ENCODE results near the gene ACSF3.

The ACSF3 gene

DNA sequence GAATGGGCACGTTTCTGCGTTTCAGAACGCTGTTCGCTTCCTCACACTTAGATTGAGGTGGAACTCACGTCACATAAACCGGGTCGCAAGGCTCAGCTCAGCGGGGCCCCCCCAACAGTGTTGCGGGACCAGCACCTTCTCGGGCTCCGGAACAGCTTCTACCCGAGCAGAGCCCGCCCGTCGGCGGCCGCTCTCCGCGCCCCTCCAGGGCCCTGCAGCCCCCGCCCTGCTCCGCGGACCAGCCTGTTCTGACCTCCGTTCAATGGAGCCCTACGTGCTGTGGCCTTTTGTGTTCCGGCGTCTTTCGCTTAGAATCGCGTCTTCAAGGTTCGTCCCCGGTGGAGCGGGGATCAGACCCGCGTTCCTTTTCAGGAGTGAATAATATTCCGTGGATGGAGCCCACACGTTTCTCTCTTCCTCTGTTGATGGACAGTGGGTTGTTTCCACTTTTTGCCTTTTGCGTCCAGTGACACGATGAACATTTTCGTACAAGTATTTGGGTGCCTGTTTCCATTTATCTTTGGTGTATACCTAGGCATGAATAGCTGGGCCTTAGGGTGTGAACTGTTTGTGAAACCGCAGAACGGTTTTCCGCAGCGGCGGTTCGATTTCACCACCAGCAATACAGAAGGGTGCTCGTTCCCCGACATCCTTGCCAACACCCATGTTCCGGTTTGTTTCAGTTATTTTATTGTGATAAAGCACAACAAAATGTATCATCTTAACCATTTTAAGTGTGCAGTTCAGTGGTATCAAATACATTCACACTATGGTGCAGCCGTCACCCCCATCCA is 109.0 kb downstream of the ACSF3 start:
- ChIA-PET CTCF (interaction anchor here (0.6 to 0.7 kb wide), 2 partner anchors 14 to 469 kb away, joined by 3 to 5 read pairs; partner anchors contain the start of gene ZNF778), POLR2A (interaction anchor here (0.7 kb wide), 1 partner anchor 31 kb away, joined by 3 read pairs; the partner anchor contains the start of gene CDH15)
- H3K4me1 ChIP-seq (ENCODE audit: control insufficient read depth, insufficient read depth, low read length): no peaks in the 10 kb centered on the region
- no peak overlapping the region for H3K4me3 ChIP-seq (ENCODE audit: low read depth, low read length)
- H3K36me3 ChIP-seq (ENCODE audit: control insufficient read depth in 2 of 2, insufficient read depth in 1 of 2, low read length in 2 of 2): no peaks in the 10 kb centered on the region
- H3K27ac ChIP-seq (ENCODE audit: extremely low read depth, low read depth, low read length): no peak overlapping the region
- no peak for TF ChIP-seq YY2 (tag by site-specific recombination; IDR thresholded peaks at IDR 0.05)
- TF ChIP-seq ZNF146 (tag by site-specific recombination; IDR thresholded peaks at IDR 0.05): peak; percentile 89
- no peaks in the 10 kb centered on the region for H3K9me3 ChIP-seq (ENCODE audit: control insufficient read depth, insufficient read depth, low read depth, low read length)
